Midbrain (tissue), 1 donor: ENCODE data around the gene COG2.
"Not testable (repeated sequence)": the region's sequence is repeated elsewhere in the genome, so short reads cannot be mapped to it uniquely, and the experiment has no call there.

Source experiments
- DNase-seq: peaks from one replicate; lab custom pipeline; 2025; lab: John Stamatoyannopoulos, UW

Gene COG2

GRCh38 chr1:230715510-230715909 is 73.2 kb downstream of the COG2 start:
- no peak for DNase-seq

GRCh38 chr1:230716453-230716852 is 74.2 kb downstream of the COG2 start:
- DNase-seq = not testable (repeated sequence)

- no peak for DNase-seq
Measured at GRCh38 chr1:230717251-230717650, 75.0 kb downstream of the COG2 start.

- DNase-seq = not testable (repeated sequence)
Measured at GRCh38 chr1:230721849-230722522, 79.7 kb downstream of the COG2 start.

GRCh38 chr1:230725256-230726012 is 83.2 kb downstream of the COG2 start:
- no peak for DNase-seq

- DNase-seq = peak; percentile 52
Measured at GRCh38 chr1:230728710-230729392, 86.6 kb downstream of the COG2 start.

- no peak for DNase-seq
Measured at GRCh38 chr1:230730977-230731376, 88.7 kb downstream of the COG2 start.

- DNase-seq = no peak
Measured at GRCh38 chr1:230735447-230735846, 93.2 kb downstream of the COG2 start.

GRCh38 chr1:230737622-230738262 is 95.5 kb downstream of the COG2 start:
- DNase-seq = no peak

- DNase-seq = no peak
Measured at GRCh38 chr1:230739564-230740290, 97.4 kb downstream of the COG2 start.
